Keratinocyte (primary cell): Measurements from ENCODE around the gene ZNF24. TPM values are rescaled to one million over a fixed set of nuclear protein-coding genes. Genes with fewer than 3 reads are reported as not detected.

Experiments used
- DNase-seq: peaks from one replicate; pipeline ENCODE4 v3.0.0-alpha.2; 2011; ENCODE audit warnings: low read depth, missing footprints, low spot score
- FAIRE-seq: peaks from 2 replicates; lab custom pipeline; 2011; peaks lifted over from hg19 to GRCh38; lab: Jason Lieb, UNC
- H2AFZ ChIP-seq: 2 replicates; pipeline ENCODE4 v1.6.0; 2012; ENCODE audit warnings: low read length, control low read depth, inconsistent platforms; ENCODE audit not compliant: control insufficient read depth
- H3K27ac ChIP-seq: 2 replicates; pipeline ENCODE4 v1.5.1; 2011; ENCODE audit warnings: low read length; ENCODE audit not compliant: control insufficient read depth, insufficient read depth
- H3K27me3 ChIP-seq: 3 replicates; pipeline ENCODE4 v1.6.0; 2011; ENCODE audit warnings: low read length; ENCODE audit not compliant: control insufficient read depth, insufficient read depth; ENCODE audit errors: extremely low read depth
- H3K36me3 ChIP-seq, 2 experiments: 2 replicates in 1 of 2; 3 replicates in 1 of 2; pipeline ENCODE4 v1.5.1; 2011; ENCODE audit warnings: low read length in 2 of 2, mild to moderate bottlenecking in 1 of 2; ENCODE audit not compliant: control insufficient read depth in 2 of 2, insufficient read depth in 2 of 2; ENCODE audit errors: extremely low read depth in 1 of 2
- H3K4me1 ChIP-seq: 3 replicates; pipeline ENCODE4 v1.5.1; 2011; ENCODE audit warnings: low read length; ENCODE audit not compliant: control insufficient read depth, insufficient read depth; ENCODE audit errors: extremely low read depth
- H3K4me2 ChIP-seq: 3 replicates; pipeline ENCODE4 v1.6.0; 2011; ENCODE audit warnings: low read depth, low read length; ENCODE audit not compliant: control insufficient read depth, insufficient read depth; ENCODE audit errors: extremely low read depth
- H3K4me3 ChIP-seq, 3 experiments: fragments of 200-600 bp in 1 of 3; sonication (generic) in 1 of 3; 2 replicates in 2 of 3; 3 replicates in 1 of 3; pipeline ENCODE4 v1.5.1; 2011 to 2016; ENCODE audit warnings: low read length in 3 of 3, mild to moderate bottlenecking in 3 of 3, control low read depth in 2 of 3, inconsistent platforms in 1 of 3, low read depth in 1 of 3, mixed read lengths in 1 of 3, mixed run types in 1 of 3, moderate library complexity in 1 of 3; ENCODE audit not compliant: control insufficient read depth in 2 of 3, insufficient read depth in 2 of 3; ENCODE audit errors: extremely low read depth in 1 of 3
- H3K79me2 ChIP-seq: 2 replicates; pipeline ENCODE4 v1.6.0; 2012; ENCODE audit warnings: low read length; ENCODE audit not compliant: control insufficient read depth, insufficient read depth
- H3K9ac ChIP-seq: 3 replicates; pipeline ENCODE4 v1.6.0; 2011; ENCODE audit warnings: low read length; ENCODE audit not compliant: control insufficient read depth, insufficient read depth; ENCODE audit errors: extremely low read depth
- H3K9me1 ChIP-seq: 3 replicates; pipeline ENCODE4 v1.6.0; 2011; ENCODE audit warnings: low read length; ENCODE audit not compliant: control insufficient read depth, insufficient read depth; ENCODE audit errors: extremely low read depth
- H3K9me3 ChIP-seq: 2 replicates; pipeline ENCODE4 v1.5.1; 2012; ENCODE audit warnings: low read depth, low read length; ENCODE audit not compliant: control insufficient read depth
- H4K20me1 ChIP-seq: 3 replicates; pipeline ENCODE4 v1.6.0; 2011; ENCODE audit warnings: low read length; ENCODE audit not compliant: control insufficient read depth, insufficient read depth; ENCODE audit errors: extremely low read depth
- EZH2 ChIP-seq: IDR thresholded peaks from one replicate; pipeline ENCODE4 v1.6.1; 2012; ENCODE audit warnings: inconsistent platforms, mild to moderate bottlenecking, low read length, moderate library complexity
- dilution Hi-C: fragments of 300-500 bp; cut with MboI; formaldehyde crosslinking; loops from one replicate; pipeline ENCODE4 v1.7.0; 2020; ENCODE audit warnings: low sequenced_read_pairs; ENCODE audit not compliant: extremely low pct_ligation_motif_present
- polyA plus RNA-seq, 5 experiments: library from polyadenylated mRNA; depleted of rRNA in 3 of 5; stranded (reverse) in 3 of 5; stranded (forward) in 1 of 5; unstranded in 1 of 5; fragments of >200 nt; gene quantifications; 1 replicate in 1 of 5; 2 replicates in 3 of 5; 3 replicates in 1 of 5; pipeline versions ENCODE4 v1.2.1 to v1.2.3, GENCODE V29; 2011 to 2012; ENCODE audit warnings: missing spikeins in 2 of 5, low read depth in 1 of 5, low replicate concordance in 1 of 5
- TF ChIP-seq, protein P1 (sequence below), 3 experiments: IDR thresholded peaks in 1 of 3; conservative IDR thresholded peaks in 1 of 3; optimal IDR thresholded peaks in 1 of 3; 2 replicates in 2 of 3; 3 replicates in 1 of 3; pipeline versions ENCODE3 to v1.5.1; 2011; ENCODE audit warnings: low read length in 3 of 3, mild to moderate bottlenecking in 3 of 3, moderate library complexity in 2 of 3, control low read depth in 1 of 3, inconsistent platforms in 1 of 3; ENCODE audit not compliant: insufficient read depth in 2 of 3; ENCODE audit errors: extremely low read depth in 1 of 3

Gene ZNF24
- polyA plus RNA-seq, 1 donor (not counting 4 experiments of a cell fraction or from before 2014, with no cell fraction given) = 20.3 TPM

DNA sequence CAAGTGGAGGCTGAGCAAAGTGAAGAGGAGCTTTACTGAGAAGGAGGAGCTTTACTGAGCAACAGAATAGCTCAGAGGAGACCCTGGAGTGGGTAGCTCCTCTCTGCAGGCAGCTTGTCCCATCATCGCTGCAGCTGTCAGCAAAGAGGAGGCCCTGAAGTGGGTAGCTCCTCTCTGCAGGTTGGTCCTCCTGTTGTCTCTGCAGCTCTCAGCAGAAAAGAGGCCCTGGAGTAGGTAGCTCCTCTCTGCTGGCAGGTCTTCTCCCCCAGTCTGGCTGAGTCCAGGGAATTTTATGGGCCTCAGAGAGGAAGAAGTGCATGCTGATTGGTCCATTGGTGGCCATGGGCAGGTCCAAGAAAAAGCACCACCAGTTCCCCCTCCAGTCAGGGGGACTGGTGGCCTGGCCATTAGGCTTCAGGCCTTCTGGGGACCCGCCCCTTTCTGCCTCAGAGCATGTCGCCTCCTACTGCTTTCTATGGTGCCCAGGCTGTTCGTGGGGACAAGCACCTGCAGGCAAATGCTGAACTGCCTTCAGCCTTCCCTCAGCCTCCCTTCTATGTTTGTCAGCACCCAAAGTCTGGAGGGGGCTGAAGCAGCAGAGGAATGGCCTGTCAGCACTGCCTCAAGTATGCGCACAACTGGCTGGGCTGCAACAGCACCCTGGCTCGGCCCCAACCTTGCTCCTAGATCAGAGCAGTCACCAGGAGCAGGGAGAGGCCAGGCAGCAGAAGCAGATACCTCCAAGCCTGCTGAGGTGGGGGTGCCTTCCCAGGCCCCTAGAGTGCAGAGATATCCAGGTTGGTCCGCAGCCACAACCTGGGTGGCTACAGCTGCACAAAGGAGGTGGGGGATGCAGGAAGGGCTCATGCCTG lies 60.1 kb downstream of the ZNF24 start:
- Histone ChIP-seq H3K4me1 (peaks cover 12% of the 10 kb centered on the region), H3K4me2 (no peak overlapping the region), H3K9me3 (peaks cover 9% of the 10 kb centered on the region), H3K9me1 (no peaks in the 10 kb centered on the region), H3K27ac (no peak overlapping the region), H4K20me1 (no peaks in the 10 kb centered on the region), H3K27me3 (no peaks in the 10 kb centered on the region), H3K79me2 (peaks cover 41% of the 10 kb centered on the region), H3K9ac (no peak overlapping the region), H2AFZ (no peak overlapping the region), H3K36me3 (peaks cover 0 to 4% of the 10 kb centered on the region in 2 experiments), H3K4me3 (no peak overlapping the region)
- DNase-seq = no peak
- FAIRE-seq = no peak
- dilution Hi-C loops = no loop called here
- TF ChIP-seq, protein P1, sequence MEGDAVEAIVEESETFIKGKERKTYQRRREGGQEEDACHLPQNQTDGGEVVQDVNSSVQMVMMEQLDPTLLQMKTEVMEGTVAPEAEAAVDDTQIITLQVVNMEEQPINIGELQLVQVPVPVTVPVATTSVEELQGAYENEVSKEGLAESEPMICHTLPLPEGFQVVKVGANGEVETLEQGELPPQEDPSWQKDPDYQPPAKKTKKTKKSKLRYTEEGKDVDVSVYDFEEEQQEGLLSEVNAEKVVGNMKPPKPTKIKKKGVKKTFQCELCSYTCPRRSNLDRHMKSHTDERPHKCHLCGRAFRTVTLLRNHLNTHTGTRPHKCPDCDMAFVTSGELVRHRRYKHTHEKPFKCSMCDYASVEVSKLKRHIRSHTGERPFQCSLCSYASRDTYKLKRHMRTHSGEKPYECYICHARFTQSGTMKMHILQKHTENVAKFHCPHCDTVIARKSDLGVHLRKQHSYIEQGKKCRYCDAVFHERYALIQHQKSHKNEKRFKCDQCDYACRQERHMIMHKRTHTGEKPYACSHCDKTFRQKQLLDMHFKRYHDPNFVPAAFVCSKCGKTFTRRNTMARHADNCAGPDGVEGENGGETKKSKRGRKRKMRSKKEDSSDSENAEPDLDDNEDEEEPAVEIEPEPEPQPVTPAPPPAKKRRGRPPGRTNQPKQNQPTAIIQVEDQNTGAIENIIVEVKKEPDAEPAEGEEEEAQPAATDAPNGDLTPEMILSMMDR (optimal IDR thresholded peaks at IDR 0.05 in 1 of 3, IDR thresholded peaks at IDR 0.05 in 1 of 3, conservative IDR thresholded peaks at IDR 0.05 in 1 of 3; ENCODE audit: extremely low read depth in 1 of 3, insufficient read depth in 2 of 3, low read length in 3 of 3) = no peak
- no peak for TF ChIP-seq EZH2

DNA sequence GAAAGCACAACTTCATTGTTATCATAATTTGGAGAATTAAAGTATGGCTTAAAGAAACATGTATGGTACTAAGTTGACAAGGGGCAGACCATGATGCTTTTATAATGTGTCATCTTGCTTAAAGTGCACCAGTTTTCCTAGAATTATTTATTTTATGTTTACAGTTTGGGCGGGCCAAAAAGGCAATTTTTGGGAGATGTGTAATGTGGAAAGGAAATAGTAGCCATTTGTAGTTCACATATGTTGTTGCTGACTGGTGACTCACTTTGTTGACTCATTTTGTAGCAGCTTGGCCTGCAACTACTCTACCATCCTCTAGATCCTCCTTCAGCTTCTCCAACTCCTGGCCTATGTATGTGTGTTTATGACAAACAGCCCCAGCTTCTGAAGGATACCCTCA lies 61.9 kb downstream of the ZNF24 start:
- dilution Hi-C loops = no loop called here
- TF ChIP-seq, protein P1 (optimal IDR thresholded peaks at IDR 0.05 in 1 of 3, IDR thresholded peaks at IDR 0.05 in 1 of 3, conservative IDR thresholded peaks at IDR 0.05 in 1 of 3; ENCODE audit: extremely low read depth in 1 of 3, insufficient read depth in 2 of 3, low read length in 3 of 3) = no peak
- TF ChIP-seq EZH2 = no peak
- H3K4me3 ChIP-seq = no peak overlapping the region
- DNase-seq (peak; percentile 38), FAIRE-seq (peak; percentile 73)
- H3K9me1 ChIP-seq = no peaks in the 10 kb centered on the region
- peaks cover 9% of the 10 kb centered on the region for H3K4me1 ChIP-seq
- no peak overlapping the region for H2AFZ ChIP-seq
- H4K20me1 ChIP-seq = no peaks in the 10 kb centered on the region
- H3K4me2 ChIP-seq = peak overlapping the region; percentile 22
- H3K36me3 ChIP-seq = peaks cover 0 to 4% of the 10 kb centered on the region in 2 experiments
- no peak overlapping the region for H3K9ac ChIP-seq
- H3K9me3 ChIP-seq = peaks cover 9% of the 10 kb centered on the region
- H3K79me2 ChIP-seq = peaks cover 31% of the 10 kb centered on the region
- no peak overlapping the region for H3K27ac ChIP-seq
- no peaks in the 10 kb centered on the region for H3K27me3 ChIP-seq

Other genes with a start within 250 kb of the ZNF24 start
- gene ZNF397, start 103.4 kb downstream of the ZNF24 start, polyA plus RNA-seq = 5.4 to 8.7 TPM (median 7.5 TPM) in 3 replicates
- 8.4 to 13.6 TPM (median 11.3 TPM) in 3 replicates for gene ZSCAN30, start 54.2 kb downstream of the ZNF24 start, polyA plus RNA-seq
- 0.20 to 0.49 TPM (median 0.33 TPM) in 3 replicates for gene ZNF396, start 32.9 kb upstream of the ZNF24 start, polyA plus RNA-seq
- gene INO80C, start 153.5 kb upstream of the ZNF24 start, polyA plus RNA-seq = 41.6 to 54.7 TPM (median 43.7 TPM) in 3 replicates
- 48.1 to 69.4 TPM (median 48.2 TPM) in 3 replicates for gene GALNT1, start 237.3 kb upstream of the ZNF24 start, polyA plus RNA-seq